Neural cell (in vitro differentiated cells): ENCODE results near the gene WDR35. TPM values are rescaled to one million over a fixed set of nuclear protein-coding genes. Genes with fewer than 3 reads are reported as not detected.

Experiments
- H2AFZ ChIP-seq: fragments of 200-600, 300-800 bp; sonication (generic), shearing (Covaris generic); 2 replicates; pipeline ENCODE4 v1.6.0; 2014; ENCODE audit warnings: low read depth, mild to moderate bottlenecking, antibody characterized with exemption, low read length, moderate library complexity
- H3F3A ChIP-seq: fragments of 200-600 bp; shearing (Covaris generic); 2 replicates; pipeline ENCODE4 v1.6.1; 2016; ENCODE audit warnings: mild to moderate bottlenecking, moderate library complexity, mixed read lengths, antibody characterized with exemption, low read length; ENCODE audit not compliant: insufficient read depth, poor library complexity, severe bottlenecking
- H3K27ac ChIP-seq: fragments of 200-600, 300-800 bp; sonication (generic), shearing (Covaris generic); 2 replicates; pipeline ENCODE4 v1.5.1; 2014; ENCODE audit warnings: mild to moderate bottlenecking, low read length, moderate library complexity
- H3K27me3 ChIP-seq: fragments of 300-800, 200-600 bp; sonication (generic), shearing (Covaris generic); 2 replicates; pipeline ENCODE4 v1.6.0; 2014; ENCODE audit warnings: mild to moderate bottlenecking, low read depth, low read length, moderate library complexity; ENCODE audit not compliant: insufficient read depth
- H3K36me3 ChIP-seq: fragments of 300-800, 200-600 bp; sonication (generic), shearing (Covaris generic); 2 replicates; pipeline ENCODE4 v1.5.1; 2014; ENCODE audit warnings: mild to moderate bottlenecking, antibody characterized with exemption, low read length, moderate library complexity; ENCODE audit not compliant: insufficient read depth
- H3K4me2 ChIP-seq: fragments of 300-800, 200-600 bp; sonication (generic), shearing (Covaris generic); 2 replicates; pipeline ENCODE4 v1.6.0; 2014; ENCODE audit warnings: mild to moderate bottlenecking, low read length
- H3K4me3 ChIP-seq: fragments of 300-800, 200-600 bp; sonication (generic), shearing (Covaris generic); 2 replicates; pipeline ENCODE4 v1.5.1; 2014; ENCODE audit warnings: mild to moderate bottlenecking, low read length, moderate library complexity
- H3K79me2 ChIP-seq: fragments of 200-600 bp; shearing (Covaris generic); replicated peaks from 2 replicates; pipeline ENCODE4 v1.6.0; 2014; ENCODE audit warnings: mild to moderate bottlenecking, low read length, moderate library complexity; ENCODE audit not compliant: insufficient read depth
- H3K9ac ChIP-seq: fragments of 300-800, 200-600 bp; sonication (generic), shearing (Covaris generic); 2 replicates; pipeline ENCODE4 v1.6.1; 2016; ENCODE audit warnings: mild to moderate bottlenecking, low read length, mixed read lengths
- H3K9me2 ChIP-seq: fragments of 200-600 bp; shearing (Covaris generic); 2 replicates; pipeline ENCODE4 v1.6.1; 2016; ENCODE audit warnings: mild to moderate bottlenecking, low read length, mixed read lengths; ENCODE audit not compliant: insufficient read depth
- H3K9me3 ChIP-seq: fragments of 200-600, 300-800 bp; sonication (generic), shearing (Covaris generic); 2 replicates; pipeline ENCODE4 v1.6.1; 2016; ENCODE audit warnings: mild to moderate bottlenecking, mixed run types, low read length, moderate library complexity, mixed read lengths
- H4K20me1 ChIP-seq: fragments of 200-600 bp; shearing (Covaris generic); 2 replicates; pipeline ENCODE4 v1.6.1; 2016; ENCODE audit warnings: mild to moderate bottlenecking, mixed run types; ENCODE audit not compliant: insufficient read depth
- CTCF ChIP-seq: fragments of 450-650 bp; IDR thresholded peaks from 2 replicates; pipeline ENCODE4 v1.5.1; 2014; ENCODE audit warnings: antibody characterized with exemption, mild to moderate bottlenecking, moderate library complexity; ENCODE audit not compliant: poor library complexity, severe bottlenecking
- EP300 ChIP-seq: fragments of 450-650 bp; conservative IDR thresholded peaks from 2 replicates; pipeline ENCODE4 v1.6.1; 2014; ENCODE audit warnings: antibody characterized with exemption, mild to moderate bottlenecking, moderate library complexity; ENCODE audit not compliant: poor library complexity, severe bottlenecking
- EZH2 ChIP-seq: fragments of 200-600, 300-800 bp; shearing (Covaris generic), sonication (generic); IDR thresholded peaks from 2 replicates; pipeline ENCODE4 v1.6.1; 2014; ENCODE audit warnings: antibody characterized with exemption, low read length, borderline replicate concordance, mild to moderate bottlenecking; ENCODE audit not compliant: insufficient read depth, poor library complexity, severe bottlenecking
- MXI1 ChIP-seq: fragments of 450-650 bp; conservative IDR thresholded peaks from 2 replicates; pipeline ENCODE4 v1.6.1; 2014; ENCODE audit warnings: antibody characterized with exemption, mild to moderate bottlenecking; ENCODE audit not compliant: poor library complexity, severe bottlenecking
- POLR2AphosphoS5 ChIP-seq: IDR thresholded peaks from 2 replicates; pipeline ENCODE4 v1.6.1; 2012
- RAD21 ChIP-seq: fragments of 450-650 bp; conservative IDR thresholded peaks from 2 replicates; pipeline ENCODE4 v1.6.1; 2014; ENCODE audit warnings: antibody characterized with exemption, mild to moderate bottlenecking, moderate library complexity
- REST ChIP-seq: IDR thresholded peaks from 2 replicates; pipeline ENCODE4 v1.6.1; 2012; ENCODE audit warnings: borderline replicate concordance
- SMC3 ChIP-seq: fragments of 450-650 bp; conservative IDR thresholded peaks from 2 replicates; pipeline ENCODE4 v1.6.1; 2014; ENCODE audit warnings: antibody characterized with exemption, mild to moderate bottlenecking, moderate library complexity; ENCODE audit not compliant: poor library complexity
- polyA plus RNA-seq: library from polyadenylated mRNA; depleted of rRNA; stranded (reverse); fragments of >200 nt; gene quantifications from 2 replicates; pipeline ENCODE4 v1.2.3, GENCODE V29; 2014

Gene WDR35
- polyA plus RNA-seq, 1 donor from 2014 or later: 14.2 TPM

GRCh38 chr2:19916385-19916950 is 73.4 kb downstream of the WDR35 start:
- Histone ChIP-seq H3K9ac (no peak overlapping the region), H3K9me3 (no peaks in the 10 kb centered on the region), H3K27ac (no peak overlapping the region)

GRCh38 chr2:19914266-19914975 is 75.5 kb downstream of the WDR35 start:
- H4K20me1 ChIP-seq: no peaks in the 10 kb centered on the region
- H3K27ac ChIP-seq: no peak overlapping the region
- no peak overlapping the region for H2AFZ ChIP-seq
- no peaks in the 10 kb centered on the region for H3K27me3 ChIP-seq
- H3K36me3 ChIP-seq: no peaks in the 10 kb centered on the region
- no peak overlapping the region for H3K9ac ChIP-seq
- no peaks in the 10 kb centered on the region for H3K79me2 ChIP-seq
- TF ChIP-seq CTCF (no peak), MXI1 (no peak), REST (no peak), RAD21 (no peak), SMC3 (no peak), EP300 (no peak), EZH2 (no peak), POLR2AphosphoS5 (no peak)
- no peak overlapping the region for H3K4me3 ChIP-seq
- H3K4me2 ChIP-seq: no peak overlapping the region
- no peaks in the 10 kb centered on the region for H3K9me2 ChIP-seq
- no peaks in the 10 kb centered on the region for H3K9me3 ChIP-seq
- H3F3A ChIP-seq: no peaks in the 10 kb centered on the region

More at GRCh38 chr2:19916385-19916950, 73.4 kb downstream of the WDR35 start:
- H3F3A ChIP-seq: no peaks in the 10 kb centered on the region
- no peak overlapping the region for H3K4me3 ChIP-seq
- no peak overlapping the region for H3K4me2 ChIP-seq
- H2AFZ ChIP-seq: no peak overlapping the region
- H3K36me3 ChIP-seq: no peaks in the 10 kb centered on the region
- TF ChIP-seq EZH2 (no peak), POLR2AphosphoS5 (no peak), SMC3 (no peak)
- H3K9me2 ChIP-seq: no peaks in the 10 kb centered on the region
- H3K27me3 ChIP-seq: no peaks in the 10 kb centered on the region
- H3K79me2 ChIP-seq: no peaks in the 10 kb centered on the region
- no peaks in the 10 kb centered on the region for H4K20me1 ChIP-seq
